CD14-positive monocyte (primary cell): ENCODE results near the gene OR6Q1. TPM values are rescaled to one million over a fixed set of nuclear protein-coding genes. Genes with fewer than 3 reads are reported as not detected.

ENCODE experiments used
- DNase-seq, 3 donors: peaks; one replicate each; pipeline ENCODE4 v3.0.0-alpha.2; 2011 to 2022
- H2AFZ ChIP-seq: 2 replicates; pipeline ENCODE4 v1.6.0; 2012; ENCODE audit warnings: mild to moderate bottlenecking, low read depth, low read length, inconsistent platforms; ENCODE audit not compliant: insufficient read depth, poor library complexity, severe bottlenecking
- H3K27ac ChIP-seq, 2 donors: 1 replicate in 1 of 2; 2 replicates in 1 of 2; pipeline ENCODE4 v1.5.1; 2012 to 2013; ENCODE audit warnings: low read length in 2 of 2, control low read depth in 1 of 2, inconsistent platforms in 1 of 2, low read depth in 1 of 2, mild to moderate bottlenecking in 1 of 2
- H3K27me3 ChIP-seq, 2 donors: one replicate each; pipeline versions ENCODE4 v1.6.0 to v1.6.1; 2011 to 2013; ENCODE audit warnings: low read length in 2 of 2; ENCODE audit not compliant: control insufficient read depth in 2 of 2, insufficient read depth in 2 of 2
- H3K36me3 ChIP-seq, 2 donors: replicated peaks in 1 of 2; 1 replicate in 1 of 2; 2 replicates in 1 of 2; pipeline versions ENCODE4 v1.5.1 to v1.6.1; 2012 to 2013; ENCODE audit warnings: low read length in 2 of 2, control low read depth in 1 of 2, inconsistent platforms in 1 of 2, mild to moderate bottlenecking in 1 of 2; ENCODE audit not compliant: insufficient read depth in 2 of 2, control insufficient read depth in 1 of 2
- H3K4me1 ChIP-seq, 2 donors: 1 replicate in 1 of 2; 2 replicates in 1 of 2; pipeline versions ENCODE4 v1.5.1 to v1.6.1; 2012 to 2013; ENCODE audit warnings: low read length in 2 of 2, control low read depth in 1 of 2, inconsistent platforms in 1 of 2, mild to moderate bottlenecking in 1 of 2, moderate library complexity in 1 of 2; ENCODE audit not compliant: insufficient read depth in 2 of 2, control insufficient read depth in 1 of 2
- H3K4me2 ChIP-seq: replicated peaks from 2 replicates; pipeline ENCODE3; 2012; ENCODE audit warnings: low read length, moderate library complexity, mild to moderate bottlenecking; ENCODE audit not compliant: poor library complexity, severe bottlenecking; ENCODE audit errors: extremely low read depth
- H3K4me3 ChIP-seq, 3 experiments: fragments of 200-600 bp in 1 of 3; sonication (generic) in 1 of 3; replicated peaks in 1 of 3; 1 replicate in 2 of 3; 2 replicates in 1 of 3; pipeline ENCODE4 v1.5.1; 2011 to 2013; ENCODE audit warnings: low read length in 3 of 3, mild to moderate bottlenecking in 3 of 3, control low read depth in 2 of 3, low read depth in 2 of 3, inconsistent platforms in 1 of 3, moderate library complexity in 1 of 3
- H3K79me2 ChIP-seq: 2 replicates; pipeline ENCODE4 v1.6.0; 2012; ENCODE audit warnings: mild to moderate bottlenecking, control low read depth, inconsistent platforms, low read length, moderate library complexity; ENCODE audit not compliant: insufficient read depth
- H3K9ac ChIP-seq: 2 replicates; pipeline ENCODE4 v1.6.0; 2017; ENCODE audit warnings: low read length, mild to moderate bottlenecking; ENCODE audit not compliant: insufficient read depth, poor library complexity, severe bottlenecking
- H3K9me3 ChIP-seq, 2 donors: replicated peaks in 1 of 2; 1 replicate in 1 of 2; 2 replicates in 1 of 2; pipeline versions ENCODE4 v1.5.1 to v1.6.1; 2012 to 2013; ENCODE audit warnings: low read length in 2 of 2, control low read depth in 1 of 2; ENCODE audit not compliant: control insufficient read depth in 1 of 2, insufficient read depth in 1 of 2
- H4K20me1 ChIP-seq: 2 replicates; pipeline ENCODE4 v1.6.0; 2012; ENCODE audit warnings: mild to moderate bottlenecking, low read length, control low read depth, moderate library complexity; ENCODE audit not compliant: insufficient read depth
- H3K27ac Mint-ChIP-seq, 7 donors: one replicate each; pipeline ENCODE4 v1.8.0; 2020; ENCODE audit warnings: mild to moderate bottlenecking in 7 of 7, mixed read lengths in 7 of 7, moderate library complexity in 6 of 7, inconsistent platforms in 2 of 7
- H3K27me3 Mint-ChIP-seq, 3 donors: one replicate each; pipeline ENCODE4 v1.8.0; 2021 to 2022; ENCODE audit warnings: low read depth in 3 of 3, mild to moderate bottlenecking in 3 of 3, mixed read lengths in 3 of 3, moderate library complexity in 3 of 3, inconsistent platforms in 1 of 3
- H3K36me3 Mint-ChIP-seq, 2 donors: one replicate each; pipeline ENCODE4 v1.8.0; 2020; ENCODE audit warnings: mixed read lengths in 2 of 2, inconsistent platforms in 1 of 2, mild to moderate bottlenecking in 1 of 2
- H3K4me1 Mint-ChIP-seq: one replicate; pipeline ENCODE4 v1.8.0; 2020; ENCODE audit warnings: mild to moderate bottlenecking, mixed read lengths
- H3K4me3 Mint-ChIP-seq, 2 donors: one replicate each; pipeline ENCODE4 v1.8.0; 2020; ENCODE audit warnings: mild to moderate bottlenecking in 2 of 2, mixed read lengths in 2 of 2, moderate library complexity in 1 of 2
- H3K9me3 Mint-ChIP-seq, 7 donors: one replicate each; pipeline ENCODE4 v1.8.0; 2020 to 2022; ENCODE audit warnings: mixed read lengths in 7 of 7, mild to moderate bottlenecking in 6 of 7, moderate library complexity in 6 of 7, inconsistent platforms in 2 of 7
- WGBS: methylation state at CpG from one replicate; pipeline ENCODE4 v1.1.5; 2013; ENCODE audit warnings: missing lambda C conversion rate; ENCODE audit not compliant: insufficient coverage; 5-methylcytosine and 5-hydroxymethylcytosine counted together
- intact Hi-C, 2 donors: fragments of 100-400 bp; cut with micrococcal nuclease; formaldehyde crosslinking; loops; one replicate each; pipeline versions ENCODE4 v1.15.0 to v1.15.1; 2023
- polyA minus RNA-seq: library from RNA; depleted of rRNA, polyadenylated mRNA; stranded (reverse); fragments of >200 nt; gene quantifications from 2 replicates; pipeline ENCODE4 v1.2.3, GENCODE V29; 2012
- polyA plus RNA-seq, 3 donors: library from polyadenylated mRNA; depleted of rRNA in 1 of 3; unstranded in 2 of 3; stranded (reverse) in 1 of 3; fragments of 300-500 nt in 2 of 3; fragments of >200 nt in 1 of 3; fragmentation: Illumina TruSeq in 2 of 3; gene quantifications; 1 replicate in 2 of 3; 2 replicates in 1 of 3; pipeline ENCODE4 v1.2.3, GENCODE V29; 2012 to 2021
- total RNA-seq, 12 experiments: library from RNA in 1 of 12; stranded (reverse) in 1 of 12; fragments of 120-200 nt in 1 of 12; gene quantifications; one replicate each; pipeline ENCODE4 v1.2.4 and lab custom pipeline; 2013 to 2026; ENCODE audit warnings: mixed read lengths in 6 of 12, inconsistent platforms in 1 of 12
- TF ChIP-seq, protein P1 (sequence below): fragments of 200-600 bp; IDR thresholded peaks from one replicate; pipeline ENCODE4 v1.8.0; 2022; ENCODE audit warnings: antibody characterized with exemption, mild to moderate bottlenecking

The OR6Q1 gene, protein sequence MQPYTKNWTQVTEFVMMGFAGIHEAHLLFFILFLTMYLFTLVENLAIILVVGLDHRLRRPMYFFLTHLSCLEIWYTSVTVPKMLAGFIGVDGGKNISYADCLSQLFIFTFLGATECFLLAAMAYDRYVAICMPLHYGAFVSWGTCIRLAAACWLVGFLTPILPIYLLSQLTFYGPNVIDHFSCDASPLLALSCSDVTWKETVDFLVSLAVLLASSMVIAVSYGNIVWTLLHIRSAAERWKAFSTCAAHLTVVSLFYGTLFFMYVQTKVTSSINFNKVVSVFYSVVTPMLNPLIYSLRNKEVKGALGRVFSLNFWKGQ
- total RNA-seq (2013): not detected
- polyA plus RNA-seq (not detected), polyA minus RNA-seq (not detected in 2 replicates), total RNA-seq (lab: John Stamatoyannopoulos, UW) (0 to 0.23 (median 0) reads per million in 11 experiments)

- Histone ChIP-seq H3K4me2 (no peak within 1 kb of the TSS), H3K27ac (no peak within 1 kb of the TSS), H3K4me1 (no peaks in the 10 kb centered on the region), H3K9me3 (peaks cover 6 to 7% of the 10 kb centered on the region in 2 donors), H3K27me3 (no peaks in the 10 kb centered on the region), H3K4me3 (no peak within 1 kb of the TSS), H4K20me1 (no peaks in the 10 kb centered on the region), H2AFZ (no peak within 1 kb of the TSS), H3K9ac (no peak within 1 kb of the TSS), H3K79me2 (no peaks in the 10 kb centered on the region), H3K36me3 (no peaks in the 10 kb centered on the region)
- Mint-ChIP-seq H3K4me3 (no peak within 1 kb of the TSS), H3K36me3 (no peaks in the 10 kb centered on the region), H3K9me3 (peaks cover 0 to 15% (median 5%) of the 10 kb centered on the region in 7 donors), H3K27ac (no peak within 1 kb of the TSS), H3K4me1 (no peaks in the 10 kb centered on the region), H3K27me3 (peaks cover 0 to 3% (median 0%) of the 10 kb centered on the region in 3 donors)
- TF ChIP-seq, protein P1, sequence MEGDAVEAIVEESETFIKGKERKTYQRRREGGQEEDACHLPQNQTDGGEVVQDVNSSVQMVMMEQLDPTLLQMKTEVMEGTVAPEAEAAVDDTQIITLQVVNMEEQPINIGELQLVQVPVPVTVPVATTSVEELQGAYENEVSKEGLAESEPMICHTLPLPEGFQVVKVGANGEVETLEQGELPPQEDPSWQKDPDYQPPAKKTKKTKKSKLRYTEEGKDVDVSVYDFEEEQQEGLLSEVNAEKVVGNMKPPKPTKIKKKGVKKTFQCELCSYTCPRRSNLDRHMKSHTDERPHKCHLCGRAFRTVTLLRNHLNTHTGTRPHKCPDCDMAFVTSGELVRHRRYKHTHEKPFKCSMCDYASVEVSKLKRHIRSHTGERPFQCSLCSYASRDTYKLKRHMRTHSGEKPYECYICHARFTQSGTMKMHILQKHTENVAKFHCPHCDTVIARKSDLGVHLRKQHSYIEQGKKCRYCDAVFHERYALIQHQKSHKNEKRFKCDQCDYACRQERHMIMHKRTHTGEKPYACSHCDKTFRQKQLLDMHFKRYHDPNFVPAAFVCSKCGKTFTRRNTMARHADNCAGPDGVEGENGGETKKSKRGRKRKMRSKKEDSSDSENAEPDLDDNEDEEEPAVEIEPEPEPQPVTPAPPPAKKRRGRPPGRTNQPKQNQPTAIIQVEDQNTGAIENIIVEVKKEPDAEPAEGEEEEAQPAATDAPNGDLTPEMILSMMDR: no peak
- no peak for DNase-seq
- intact Hi-C loops: no loop called here
Measured at GRCh38 chr11:58030653-58031052, at the start of gene OR6Q1. TSS of gene OR6Q1 (plus strand) at chr11:58030953. CDS start at chr11:58030953, 0 bp downstream.

GRCh38 chr11:57981536-57981935 lies 49.2 kb upstream of the OR6Q1 start:
- Mint-ChIP-seq H3K27ac (no peak overlapping the region), H3K9me3 (peaks cover 0 to 5% (median 0%) of the 10 kb centered on the region in 7 donors), H3K4me3 (no peak overlapping the region), H3K27me3 (peaks cover 1 to 6% (median 3%) of the 10 kb centered on the region in 3 donors), H3K36me3 (no peaks in the 10 kb centered on the region), H3K4me1 (no peaks in the 10 kb centered on the region)
- Histone ChIP-seq H4K20me1 (no peaks in the 10 kb centered on the region), H3K4me1 (no peaks in the 10 kb centered on the region), H3K9ac (no peak overlapping the region), H3K4me3 (no peak overlapping the region), H3K4me2 (no peak overlapping the region), H2AFZ (no peak overlapping the region), H3K36me3 (no peaks in the 10 kb centered on the region), H3K79me2 (no peaks in the 10 kb centered on the region), H3K27ac (no peak overlapping the region), H3K27me3 (peaks cover 0 to 2% of the 10 kb centered on the region in 2 donors), H3K9me3 (no peaks in the 10 kb centered on the region)
- intact Hi-C loops: no loop called here
- 81% methylated on average over 3 of the region's 3 CpGs for WGBS
- TF ChIP-seq, protein P1: no peak
- no peak for DNase-seq
